HepG2 (cell line): ENCODE measurements around the gene HSPA5. TPM values are rescaled to one million over a fixed set of nuclear protein-coding genes. Genes with fewer than 3 reads are reported as not detected.
A peak's percentile ranks its signal among the peaks of the same experiment; 100 is the strongest.

Experiments used
- CTCF ChIP-seq: sonication (generic); formaldehyde crosslinking; IDR thresholded peaks from 2 replicates; pipeline ENCODE4 v1.5.0; 2020; ENCODE audit warnings: mild to moderate bottlenecking, missing genetic modification reagents, moderate library complexity
- DDIT3 ChIP-seq: sonication (generic); formaldehyde crosslinking; IDR thresholded peaks from 2 replicates; pipeline ENCODE4 v1.4.0; 2020; ENCODE audit warnings: mild to moderate bottlenecking, missing genetic modification reagents
- GTF2F1 ChIP-seq: fragments of 150-350 bp; IDR thresholded peaks from 2 replicates; pipeline ENCODE4 v1.6.1; 2014; ENCODE audit warnings: low read length
- KAT2B ChIP-seq: fragments of 150-350 bp; IDR thresholded peaks from 2 replicates; pipeline ENCODE4 v1.6.1; 2014; ENCODE audit warnings: low read depth, low read length, borderline replicate concordance
- MTA3 ChIP-seq: sonication (generic); formaldehyde crosslinking; IDR thresholded peaks from 2 replicates; pipeline ENCODE4 v1.4.0; 2020; ENCODE audit warnings: missing genetic modification reagents
- PITX1 ChIP-seq: sonication (generic); formaldehyde crosslinking; IDR thresholded peaks from 2 replicates; pipeline ENCODE4 v1.5.1; 2020; ENCODE audit warnings: mild to moderate bottlenecking, missing genetic modification reagents
- RFX3 ChIP-seq: IDR thresholded peaks from 2 replicates; pipeline ENCODE4 v1.6.1; 2016; ENCODE audit warnings: missing biosample characterization, missing genetic modification reagents
- RORA ChIP-seq: sonication (generic); formaldehyde crosslinking; IDR thresholded peaks from 2 replicates; pipeline ENCODE4 v1.5.0; 2020; ENCODE audit warnings: mild to moderate bottlenecking, missing genetic modification reagents, moderate library complexity
- THYN1 ChIP-seq: sonication (generic); formaldehyde crosslinking; IDR thresholded peaks from 2 replicates; pipeline ENCODE4 v1.8.1; 2023; ENCODE audit warnings: low read depth, mild to moderate bottlenecking, moderate library complexity, missing genetic modification reagents, borderline replicate concordance
- ZBED4 ChIP-seq: sonication (generic); formaldehyde crosslinking; IDR thresholded peaks from 2 replicates; pipeline ENCODE4 v1.4.0; 2020; ENCODE audit warnings: missing genetic modification reagents, borderline replicate concordance
- ZNF264 ChIP-seq: sonication (generic); formaldehyde crosslinking; IDR thresholded peaks from 2 replicates; pipeline ENCODE4 v1.4.0; 2020; ENCODE audit warnings: missing genetic modification reagents
- ZNF674 ChIP-seq: sonication (generic); formaldehyde crosslinking; IDR thresholded peaks from 2 replicates; pipeline ENCODE4 v1.5.0; 2020; ENCODE audit warnings: low read depth, mild to moderate bottlenecking, missing genetic modification reagents
- polyA plus RNA-seq, 8 experiments: library from polyadenylated mRNA; depleted of rRNA in 3 of 8; stranded (reverse) in 7 of 8; unstranded in 1 of 8; fragments of >200 nt; fragmentation: Illumina TruSeq in 4 of 8; extraction: Trizol in 4 of 8; gene quantifications; 2 replicates each; pipeline versions ENCODE4 v1.2.1 to v1.2.3, GENCODE V29; 2011 to 2016; ENCODE audit warnings: low read depth in 4 of 8, missing spikeins in 1 of 8, mixed read lengths in 1 of 8; ENCODE audit not compliant: insufficient read depth in 1 of 8
- total RNA-seq, 5 experiments: library from RNA; depleted of rRNA; stranded (reverse); fragments of >200 nt; fragmentation: Illumina TruSeq; extraction: Trizol; gene quantifications; 2 replicates each; pipeline ENCODE4 v1.2.3, GENCODE V29; 2016; ENCODE audit warnings: low read depth in 1 of 5
- TF ChIP-seq, protein P1 (sequence below): sonication (generic); formaldehyde crosslinking; IDR thresholded peaks from 2 replicates; pipeline ENCODE4 v1.8.0; 2022; ENCODE audit warnings: mild to moderate bottlenecking, missing genetic modification reagents; ENCODE audit not compliant: insufficient replicate concordance
- TF ChIP-seq, protein P2 (sequence below): sonication (generic); formaldehyde crosslinking; IDR thresholded peaks from 2 replicates; pipeline ENCODE4 v1.5.0; 2020; ENCODE audit warnings: missing genetic modification reagents, mild to moderate bottlenecking, borderline replicate concordance
- TF ChIP-seq, protein P3 (sequence below): sonication (generic); formaldehyde crosslinking; IDR thresholded peaks from 2 replicates; pipeline ENCODE4 v1.4.0; 2020; ENCODE audit warnings: missing genetic modification reagents
- TF ChIP-seq, protein P4 (sequence below): sonication (generic); formaldehyde crosslinking; IDR thresholded peaks from 2 replicates; pipeline ENCODE4 v1.5.0; 2020; ENCODE audit warnings: missing genetic modification reagents
- TF ChIP-seq, protein P5 (sequence below): sonication (generic); formaldehyde crosslinking; IDR thresholded peaks from 2 replicates; pipeline ENCODE4 v1.4.0; 2020; ENCODE audit warnings: missing genetic modification reagents

Gene HSPA5
- total and polyA plus RNA-seq, 2 of the 13 experiments (the other 11 are each of a cell fraction or from before 2014, with no cell fraction given) = 201 to 206 TPM

- TF ChIP-seq PITX1 (CRISPR knock-in tag) = peak; percentile 63; the same call in 1 of the 2 replicates
- TF ChIP-seq ZNF264 (CRISPR knock-in tag) = peak; percentile 54; the same call in 1 of the 2 replicates
- TF ChIP-seq, protein P1, sequence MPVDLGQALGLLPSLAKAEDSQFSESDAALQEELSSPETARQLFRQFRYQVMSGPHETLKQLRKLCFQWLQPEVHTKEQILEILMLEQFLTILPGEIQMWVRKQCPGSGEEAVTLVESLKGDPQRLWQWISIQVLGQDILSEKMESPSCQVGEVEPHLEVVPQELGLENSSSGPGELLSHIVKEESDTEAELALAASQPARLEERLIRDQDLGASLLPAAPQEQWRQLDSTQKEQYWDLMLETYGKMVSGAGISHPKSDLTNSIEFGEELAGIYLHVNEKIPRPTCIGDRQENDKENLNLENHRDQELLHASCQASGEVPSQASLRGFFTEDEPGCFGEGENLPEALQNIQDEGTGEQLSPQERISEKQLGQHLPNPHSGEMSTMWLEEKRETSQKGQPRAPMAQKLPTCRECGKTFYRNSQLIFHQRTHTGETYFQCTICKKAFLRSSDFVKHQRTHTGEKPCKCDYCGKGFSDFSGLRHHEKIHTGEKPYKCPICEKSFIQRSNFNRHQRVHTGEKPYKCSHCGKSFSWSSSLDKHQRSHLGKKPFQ (CRISPR knock-in tag) = no peak
- 0 out of 2 replicates have a peak, but pooled peaks have one; percentile 17 for TF ChIP-seq DDIT3 (CRISPR knock-in tag)
- TF ChIP-seq ZBED4 (CRISPR knock-in tag) = no peak
- no peak for TF ChIP-seq RFX3 (CRISPR knock-in tag)
- TF ChIP-seq KAT2B = no peak
- TF ChIP-seq, protein P2, sequence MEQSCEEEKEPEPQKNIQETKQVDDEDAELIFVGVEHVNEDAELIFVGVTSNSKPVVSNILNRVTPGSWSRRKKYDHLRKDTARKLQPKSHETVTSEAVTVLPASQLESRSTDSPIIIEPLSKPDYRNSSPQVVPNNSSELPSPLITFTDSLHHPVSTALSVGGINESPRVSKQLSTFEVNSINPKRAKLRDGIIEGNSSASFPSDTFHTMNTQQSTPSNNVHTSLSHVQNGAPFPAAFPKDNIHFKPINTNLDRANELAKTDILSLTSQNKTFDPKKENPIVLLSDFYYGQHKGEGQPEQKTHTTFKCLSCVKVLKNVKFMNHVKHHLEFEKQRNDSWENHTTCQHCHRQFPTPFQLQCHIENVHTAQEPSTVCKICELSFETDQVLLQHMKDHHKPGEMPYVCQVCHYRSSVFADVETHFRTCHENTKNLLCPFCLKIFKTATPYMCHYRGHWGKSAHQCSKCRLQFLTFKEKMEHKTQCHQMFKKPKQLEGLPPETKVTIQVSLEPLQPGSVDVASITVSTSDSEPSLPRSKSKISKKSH (CRISPR knock-in tag) = no peak
- TF ChIP-seq THYN1 (CRISPR knock-in tag) = no peak
- TF ChIP-seq CTCF (CRISPR knock-in tag) = no peak
- TF ChIP-seq ZNF674 (CRISPR knock-in tag) = no peak
- TF ChIP-seq MTA3 (CRISPR knock-in tag) = no peak
- TF ChIP-seq GTF2F1 = no peak
- TF ChIP-seq, protein P3, sequence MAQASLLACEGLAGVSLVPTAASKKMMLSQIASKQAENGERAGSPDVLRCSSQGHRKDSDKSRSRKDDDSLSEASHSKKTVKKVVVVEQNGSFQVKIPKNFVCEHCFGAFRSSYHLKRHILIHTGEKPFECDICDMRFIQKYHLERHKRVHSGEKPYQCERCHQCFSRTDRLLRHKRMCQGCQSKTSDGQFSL = no peak
- TF ChIP-seq, protein P4, sequence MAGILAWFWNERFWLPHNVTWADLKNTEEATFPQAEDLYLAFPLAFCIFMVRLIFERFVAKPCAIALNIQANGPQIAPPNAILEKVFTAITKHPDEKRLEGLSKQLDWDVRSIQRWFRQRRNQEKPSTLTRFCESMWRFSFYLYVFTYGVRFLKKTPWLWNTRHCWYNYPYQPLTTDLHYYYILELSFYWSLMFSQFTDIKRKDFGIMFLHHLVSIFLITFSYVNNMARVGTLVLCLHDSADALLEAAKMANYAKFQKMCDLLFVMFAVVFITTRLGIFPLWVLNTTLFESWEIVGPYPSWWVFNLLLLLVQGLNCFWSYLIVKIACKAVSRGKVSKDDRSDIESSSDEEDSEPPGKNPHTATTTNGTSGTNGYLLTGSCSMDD = no peak
- no peak; the same call in 1 of the 2 replicates for TF ChIP-seq RORA (CRISPR knock-in tag)
- TF ChIP-seq, protein P5, sequence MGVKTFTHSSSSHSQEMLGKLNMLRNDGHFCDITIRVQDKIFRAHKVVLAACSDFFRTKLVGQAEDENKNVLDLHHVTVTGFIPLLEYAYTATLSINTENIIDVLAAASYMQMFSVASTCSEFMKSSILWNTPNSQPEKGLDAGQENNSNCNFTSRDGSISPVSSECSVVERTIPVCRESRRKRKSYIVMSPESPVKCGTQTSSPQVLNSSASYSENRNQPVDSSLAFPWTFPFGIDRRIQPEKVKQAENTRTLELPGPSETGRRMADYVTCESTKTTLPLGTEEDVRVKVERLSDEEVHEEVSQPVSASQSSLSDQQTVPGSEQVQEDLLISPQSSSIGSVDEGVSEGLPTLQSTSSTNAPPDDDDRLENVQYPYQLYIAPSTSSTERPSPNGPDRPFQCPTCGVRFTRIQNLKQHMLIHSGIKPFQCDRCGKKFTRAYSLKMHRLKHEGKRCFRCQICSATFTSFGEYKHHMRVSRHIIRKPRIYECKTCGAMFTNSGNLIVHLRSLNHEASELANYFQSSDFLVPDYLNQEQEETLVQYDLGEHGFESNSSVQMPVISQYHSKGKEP (CRISPR knock-in tag) = no peak
Measured at GRCh38 chr9:125272697-125273096, 31.6 kb upstream of the HSPA5 start (continued).
